Cardiac fibroblast (primary cell): ENCODE data around the gene MIF.
A peak's percentile ranks its signal among the peaks of the same experiment; 100 is the strongest.

Experiments used
- DNase-seq, 2 donors: peaks; one replicate each; pipeline versions ENCODE4 v3.0.0 to v3.0.0-alpha.2; 2010; ENCODE audit warnings: low read depth in 2 of 2
- H3K4me3 ChIP-seq, 2 donors: replicated peaks in 1 of 2; 1 replicate in 1 of 2; 2 replicates in 1 of 2; pipeline ENCODE4 v1.5.1; 2011; ENCODE audit warnings: low read depth in 2 of 2, low read length in 2 of 2, mild to moderate bottlenecking in 2 of 2, moderate library complexity in 1 of 2
- CTCF ChIP-seq: IDR thresholded peaks from one replicate; pipeline ENCODE4 v1.5.1; 2011; ENCODE audit warnings: low read depth, mild to moderate bottlenecking, low read length, inconsistent platforms

The MIF gene

GRCh38 chr22:23893945-23894709, at the start of gene MIF:
MIF (plus strand) TSS chr22:23894383; CDS start chr22:23894475, 92 bp downstream.
- TF ChIP-seq CTCF = peak; percentile 83
- peak within 1 kb of the TSS; percentile 78 to 92 for H3K4me3 ChIP-seq
- peak; percentile 92 to 97 for DNase-seq

- no peak for TF ChIP-seq CTCF
- no peak overlapping the region for H3K4me3 ChIP-seq
- no peak for DNase-seq
These were observed 49.4 kb upstream of the MIF start for GRCh38 chr22:23844739-23845202.

GRCh38 chr22:23845265-23846080, 48.7 kb upstream of the MIF start:
- no peak overlapping the region for H3K4me3 ChIP-seq
- no peak for TF ChIP-seq CTCF
- no peak for DNase-seq

GRCh38 chr22:23846081-23846469, 48.1 kb upstream of the MIF start:
- DNase-seq = no peak
- H3K4me3 ChIP-seq = no peak overlapping the region
- TF ChIP-seq CTCF = no peak

GRCh38 chr22:23847310-23847920, 46.8 kb upstream of the MIF start:
- DNase-seq = no peak
- H3K4me3 ChIP-seq = no peak overlapping the region
- TF ChIP-seq CTCF = no peak

GRCh38 chr22:23847991-23848864, 46.0 kb upstream of the MIF start:
- TF ChIP-seq CTCF = no peak
- DNase-seq = no peak
- no peak overlapping the region for H3K4me3 ChIP-seq
